A549 (cell line): Measurements from ENCODE around the gene ZFHX2.

Experiments used
- CTCF ChIP-seq: fragments of >200 bp; sonication (Bioruptor Twin); formaldehyde crosslinking; IDR thresholded peaks from 3 replicates; pipeline ENCODE4 v1.5.1; 2016
- EHF ChIP-seq: fragments of 250-450 bp; sonication (Bioruptor Pico); IDR thresholded peaks from 2 replicates; pipeline ENCODE4 v1.5.0; 2020; ENCODE audit warnings: mild to moderate bottlenecking
- EP300 ChIP-seq, 2 experiments: fragments of >200 bp; sonication (Bioruptor Twin); formaldehyde crosslinking; IDR thresholded peaks; 2 replicates in 1 of 2; 3 replicates in 1 of 2; pipeline ENCODE4 v1.6.1; 2016 to 2017
- PHF8 ChIP-seq: fragments of 200-600 bp; sonication (generic); IDR thresholded peaks from 2 replicates; pipeline ENCODE4 v1.6.1; 2016; ENCODE audit warnings: low read depth, mild to moderate bottlenecking, antibody characterized with exemption, moderate library complexity, borderline replicate concordance

GRCh38 chr14:23582906-23583760 lies 31.6 kb upstream of the ZFHX2 start:
- no peak for TF ChIP-seq EHF (CRISPR knock-in tag)
- no peak for TF ChIP-seq PHF8
- no peak for TF ChIP-seq EP300 (IDR thresholded peaks at IDR 0.05)
- no peak for TF ChIP-seq CTCF
